Body of pancreas (tissue), 4 donors: ENCODE data around the gene ANKRD24.

Experiments used
- POLR2A ChIP-seq, 3 donors: fragments of 450-650 bp; IDR thresholded peaks; one replicate each; pipeline ENCODE4 v1.6.1; 2016; ENCODE audit warnings: antibody characterized with exemption in 3 of 3, mild to moderate bottlenecking in 2 of 3
- TF ChIP-seq, protein P1 (sequence below), 7 experiments: fragments of 450-650 bp in 4 of 7; fragments of 200-600 bp in 3 of 7; sonication (generic) in 3 of 7; IDR thresholded peaks; one replicate each; pipeline ENCODE4 v1.5.1; 2016 to 2019; ENCODE audit warnings: antibody characterized with exemption in 7 of 7

DNA sequence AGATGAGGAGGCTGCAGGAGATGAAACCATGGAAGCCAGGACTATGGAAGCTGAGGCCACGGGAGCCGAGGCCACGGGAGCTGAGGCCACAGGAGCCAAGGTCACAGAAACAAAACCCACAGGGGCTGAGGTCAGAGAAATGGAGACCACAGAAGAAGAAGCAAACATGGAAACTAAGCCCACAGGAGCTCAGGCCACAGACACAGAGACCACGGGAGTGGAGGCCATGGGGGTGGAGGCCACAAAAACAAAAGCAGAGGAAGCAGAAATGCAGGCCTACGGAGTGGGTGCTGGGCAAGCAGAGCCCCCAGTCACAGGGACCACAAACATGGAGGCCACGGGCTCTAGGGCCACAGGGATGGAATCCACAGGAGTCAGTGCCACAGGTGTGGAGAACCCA lies 34.4 kb downstream of the ANKRD24 start:
- TF ChIP-seq, protein P1, sequence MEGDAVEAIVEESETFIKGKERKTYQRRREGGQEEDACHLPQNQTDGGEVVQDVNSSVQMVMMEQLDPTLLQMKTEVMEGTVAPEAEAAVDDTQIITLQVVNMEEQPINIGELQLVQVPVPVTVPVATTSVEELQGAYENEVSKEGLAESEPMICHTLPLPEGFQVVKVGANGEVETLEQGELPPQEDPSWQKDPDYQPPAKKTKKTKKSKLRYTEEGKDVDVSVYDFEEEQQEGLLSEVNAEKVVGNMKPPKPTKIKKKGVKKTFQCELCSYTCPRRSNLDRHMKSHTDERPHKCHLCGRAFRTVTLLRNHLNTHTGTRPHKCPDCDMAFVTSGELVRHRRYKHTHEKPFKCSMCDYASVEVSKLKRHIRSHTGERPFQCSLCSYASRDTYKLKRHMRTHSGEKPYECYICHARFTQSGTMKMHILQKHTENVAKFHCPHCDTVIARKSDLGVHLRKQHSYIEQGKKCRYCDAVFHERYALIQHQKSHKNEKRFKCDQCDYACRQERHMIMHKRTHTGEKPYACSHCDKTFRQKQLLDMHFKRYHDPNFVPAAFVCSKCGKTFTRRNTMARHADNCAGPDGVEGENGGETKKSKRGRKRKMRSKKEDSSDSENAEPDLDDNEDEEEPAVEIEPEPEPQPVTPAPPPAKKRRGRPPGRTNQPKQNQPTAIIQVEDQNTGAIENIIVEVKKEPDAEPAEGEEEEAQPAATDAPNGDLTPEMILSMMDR (IDR thresholded peaks at IDR 0.05) = no peak
- no peak for TF ChIP-seq POLR2A (IDR thresholded peaks at IDR 0.05)
